HL-60 (cell line): ENCODE data around the gene ZSWIM6.

ENCODE experiments used
- DNase-seq, 2 experiments: peaks; one replicate each; pipeline ENCODE4 v3.0.0-alpha.2; 2010 to 2020; ENCODE audit warnings: low read depth in 1 of 2, low spot score in 1 of 2
- H3K27ac ChIP-seq: fragments of 250-450 bp; sonication (Bioruptor Pico); replicated peaks from 2 replicates; pipeline ENCODE4 v1.5.1; 2020; ENCODE audit warnings: mild to moderate bottlenecking, moderate library complexity
- H3K27me3 ChIP-seq: fragments of 250-450 bp; sonication (Bioruptor Pico); 2 replicates; pipeline ENCODE4 v1.5.1; 2021; ENCODE audit warnings: mild to moderate bottlenecking, moderate library complexity; ENCODE audit not compliant: insufficient read depth, poor library complexity, severe bottlenecking
- H3K4me3 ChIP-seq: replicated peaks from 2 replicates; pipeline ENCODE4 v1.5.1; 2011; ENCODE audit warnings: mild to moderate bottlenecking, control low read depth, low read length; ENCODE audit not compliant: insufficient read depth
- CTCF ChIP-seq: IDR thresholded peaks from one replicate; pipeline ENCODE4 v1.5.1; 2011; ENCODE audit warnings: low read length, control low read depth, inconsistent platforms; ENCODE audit not compliant: insufficient read depth
- GABPA ChIP-seq: IDR thresholded peaks from 2 replicates; pipeline ENCODE4 v1.6.1; 2012; ENCODE audit warnings: low read depth
- POLR2AphosphoS5 ChIP-seq: IDR thresholded peaks from 2 replicates; pipeline ENCODE4 v1.6.1; 2012; ENCODE audit warnings: low read depth
- SPI1 ChIP-seq: IDR thresholded peaks from 2 replicates; pipeline ENCODE4 v1.6.1; 2012; ENCODE audit warnings: low read depth, mild to moderate bottlenecking, borderline replicate concordance
- TF ChIP-seq, protein P1 (sequence below): IDR thresholded peaks from 2 replicates; pipeline ENCODE4 v1.6.1; 2012; ENCODE audit warnings: low read depth; ENCODE audit not compliant: insufficient replicate concordance

The ZSWIM6 gene

GRCh38 chr5:61471352-61471751 lies 139.3 kb downstream of the ZSWIM6 start:
- no peak for DNase-seq
- TF ChIP-seq CTCF, result no peak
- TF ChIP-seq SPI1, result no peak
- TF ChIP-seq GABPA, result no peak
- TF ChIP-seq, protein P1, sequence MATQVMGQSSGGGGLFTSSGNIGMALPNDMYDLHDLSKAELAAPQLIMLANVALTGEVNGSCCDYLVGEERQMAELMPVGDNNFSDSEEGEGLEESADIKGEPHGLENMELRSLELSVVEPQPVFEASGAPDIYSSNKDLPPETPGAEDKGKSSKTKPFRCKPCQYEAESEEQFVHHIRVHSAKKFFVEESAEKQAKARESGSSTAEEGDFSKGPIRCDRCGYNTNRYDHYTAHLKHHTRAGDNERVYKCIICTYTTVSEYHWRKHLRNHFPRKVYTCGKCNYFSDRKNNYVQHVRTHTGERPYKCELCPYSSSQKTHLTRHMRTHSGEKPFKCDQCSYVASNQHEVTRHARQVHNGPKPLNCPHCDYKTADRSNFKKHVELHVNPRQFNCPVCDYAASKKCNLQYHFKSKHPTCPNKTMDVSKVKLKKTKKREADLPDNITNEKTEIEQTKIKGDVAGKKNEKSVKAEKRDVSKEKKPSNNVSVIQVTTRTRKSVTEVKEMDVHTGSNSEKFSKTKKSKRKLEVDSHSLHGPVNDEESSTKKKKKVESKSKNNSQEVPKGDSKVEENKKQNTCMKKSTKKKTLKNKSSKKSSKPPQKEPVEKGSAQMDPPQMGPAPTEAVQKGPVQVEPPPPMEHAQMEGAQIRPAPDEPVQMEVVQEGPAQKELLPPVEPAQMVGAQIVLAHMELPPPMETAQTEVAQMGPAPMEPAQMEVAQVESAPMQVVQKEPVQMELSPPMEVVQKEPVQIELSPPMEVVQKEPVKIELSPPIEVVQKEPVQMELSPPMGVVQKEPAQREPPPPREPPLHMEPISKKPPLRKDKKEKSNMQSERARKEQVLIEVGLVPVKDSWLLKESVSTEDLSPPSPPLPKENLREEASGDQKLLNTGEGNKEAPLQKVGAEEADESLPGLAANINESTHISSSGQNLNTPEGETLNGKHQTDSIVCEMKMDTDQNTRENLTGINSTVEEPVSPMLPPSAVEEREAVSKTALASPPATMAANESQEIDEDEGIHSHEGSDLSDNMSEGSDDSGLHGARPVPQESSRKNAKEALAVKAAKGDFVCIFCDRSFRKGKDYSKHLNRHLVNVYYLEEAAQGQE, result no peak
- TF ChIP-seq POLR2AphosphoS5, result no peak
- no peaks in the 10 kb centered on the region for H3K27me3 ChIP-seq
- H3K27ac ChIP-seq, result no peak overlapping the region
- H3K4me3 ChIP-seq, result no peak overlapping the region

DNA sequence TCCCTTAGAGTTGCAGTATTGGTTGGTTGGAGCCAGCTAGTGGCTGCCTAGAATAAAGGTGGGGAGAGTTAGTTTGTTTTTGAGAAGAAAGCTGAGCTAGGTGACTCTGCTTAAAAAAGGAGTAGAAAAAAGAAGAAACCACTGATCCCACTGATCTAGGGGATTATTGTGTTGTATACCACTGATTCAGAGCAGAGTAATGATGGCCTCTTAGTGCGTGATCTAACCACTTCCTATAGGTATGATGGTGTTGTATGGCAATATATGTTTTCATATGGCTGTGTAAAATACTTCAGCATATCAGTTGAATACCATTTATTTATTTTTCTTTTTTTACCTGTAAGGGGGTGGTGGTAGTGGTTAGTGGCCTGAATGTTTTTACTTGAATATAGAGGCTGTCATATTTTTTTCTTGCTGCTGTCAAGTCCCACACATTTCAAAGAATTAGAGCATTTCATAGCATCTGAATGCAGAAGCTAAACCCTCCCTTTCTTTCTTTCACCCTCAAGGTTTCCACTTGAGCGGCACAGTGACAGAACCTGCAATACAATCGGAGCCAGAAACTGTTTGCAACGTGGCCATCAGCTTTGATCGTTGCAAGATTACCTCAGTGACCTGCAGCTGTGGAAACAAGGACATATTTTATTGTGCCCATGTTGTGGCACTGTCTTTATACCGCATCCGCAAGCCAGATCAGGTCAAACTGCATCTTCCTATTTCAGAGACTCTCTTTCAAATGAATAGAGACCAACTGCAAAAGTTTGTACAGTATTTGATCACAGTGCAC lies 140.3 kb downstream of the ZSWIM6 start:
- TF ChIP-seq POLR2AphosphoS5 (no peak), GABPA (no peak), CTCF (no peak), SPI1 (no peak)
- TF ChIP-seq, protein P1, result no peak
- Histone ChIP-seq H3K27ac (no peak overlapping the region), H3K4me3 (no peak overlapping the region), H3K27me3 (no peaks in the 10 kb centered on the region)
- no peak for DNase-seq

DNA sequence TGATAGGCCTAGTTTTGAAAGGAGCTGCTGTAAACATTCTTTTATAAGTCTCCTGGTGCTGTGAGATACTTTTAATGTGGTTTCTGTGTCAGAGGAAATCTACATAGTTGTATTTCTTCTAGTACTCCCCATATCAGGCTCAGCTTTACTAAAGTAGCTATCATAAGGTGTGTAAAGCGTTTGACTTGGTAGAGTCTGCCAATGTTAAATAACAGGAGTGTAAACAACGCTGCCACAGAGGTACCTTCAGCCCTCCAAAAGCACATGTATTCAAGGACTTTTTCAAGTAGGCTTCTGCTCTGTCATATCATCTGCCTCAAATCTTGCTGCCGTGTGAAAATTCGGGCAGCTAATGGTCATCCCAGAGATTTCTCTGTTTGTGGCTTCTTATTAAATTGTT lies 142.7 kb downstream of the ZSWIM6 start:
- Histone ChIP-seq H3K4me3 (no peak overlapping the region), H3K27ac (no peak overlapping the region), H3K27me3 (no peaks in the 10 kb centered on the region)
- TF ChIP-seq POLR2AphosphoS5, result no peak
- no peak for DNase-seq

- DNase-seq, result no peak
- Histone ChIP-seq H3K27ac (no peak overlapping the region), H3K27me3 (no peaks in the 10 kb centered on the region), H3K4me3 (no peak overlapping the region)
- TF ChIP-seq SPI1, result no peak
- no peak for TF ChIP-seq CTCF
- TF ChIP-seq, protein P1, result no peak
- no peak for TF ChIP-seq GABPA
- TF ChIP-seq POLR2AphosphoS5, result no peak
Measured at GRCh38 chr5:61477788-61478187, 145.7 kb downstream of the ZSWIM6 start.
